ENCODE results near the gene HES5. TPM values are rescaled to one million over a fixed set of nuclear protein-coding genes. Genes with fewer than 3 reads are reported as not detected.

Gene HES5
- total RNA-seq, 1 donor from 2014 or later: 21.2 TPM

GRCh38 chr1:2544875-2545640 lies 15.0 kb upstream of the HES5 start:
- Mint-ChIP-seq H3K27me3 (ENCODE audit: unreplicated experiment) (peaks cover 5% of the 10 kb centered on the region), H3K4me3 (ENCODE audit: unreplicated experiment) (peak overlapping the region; percentile 7), H3K36me3 (ENCODE audit: unreplicated experiment) (no peaks in the 10 kb centered on the region), H3K4me1 (ENCODE audit: low read depth, unreplicated experiment) (peaks cover 9% of the 10 kb centered on the region), H3K9me3 (ENCODE audit: unreplicated experiment) (peaks cover 2% of the 10 kb centered on the region), H3K27ac (ENCODE audit: unreplicated experiment) (peak overlapping the region; percentile 70)
- DNase-seq: peak; percentile 52
- TF ChIP-seq, protein P1, sequence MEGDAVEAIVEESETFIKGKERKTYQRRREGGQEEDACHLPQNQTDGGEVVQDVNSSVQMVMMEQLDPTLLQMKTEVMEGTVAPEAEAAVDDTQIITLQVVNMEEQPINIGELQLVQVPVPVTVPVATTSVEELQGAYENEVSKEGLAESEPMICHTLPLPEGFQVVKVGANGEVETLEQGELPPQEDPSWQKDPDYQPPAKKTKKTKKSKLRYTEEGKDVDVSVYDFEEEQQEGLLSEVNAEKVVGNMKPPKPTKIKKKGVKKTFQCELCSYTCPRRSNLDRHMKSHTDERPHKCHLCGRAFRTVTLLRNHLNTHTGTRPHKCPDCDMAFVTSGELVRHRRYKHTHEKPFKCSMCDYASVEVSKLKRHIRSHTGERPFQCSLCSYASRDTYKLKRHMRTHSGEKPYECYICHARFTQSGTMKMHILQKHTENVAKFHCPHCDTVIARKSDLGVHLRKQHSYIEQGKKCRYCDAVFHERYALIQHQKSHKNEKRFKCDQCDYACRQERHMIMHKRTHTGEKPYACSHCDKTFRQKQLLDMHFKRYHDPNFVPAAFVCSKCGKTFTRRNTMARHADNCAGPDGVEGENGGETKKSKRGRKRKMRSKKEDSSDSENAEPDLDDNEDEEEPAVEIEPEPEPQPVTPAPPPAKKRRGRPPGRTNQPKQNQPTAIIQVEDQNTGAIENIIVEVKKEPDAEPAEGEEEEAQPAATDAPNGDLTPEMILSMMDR (IDR thresholded peaks at IDR 0.05; ENCODE audit: partially characterized antibody, unreplicated experiment): no peak

DNA sequence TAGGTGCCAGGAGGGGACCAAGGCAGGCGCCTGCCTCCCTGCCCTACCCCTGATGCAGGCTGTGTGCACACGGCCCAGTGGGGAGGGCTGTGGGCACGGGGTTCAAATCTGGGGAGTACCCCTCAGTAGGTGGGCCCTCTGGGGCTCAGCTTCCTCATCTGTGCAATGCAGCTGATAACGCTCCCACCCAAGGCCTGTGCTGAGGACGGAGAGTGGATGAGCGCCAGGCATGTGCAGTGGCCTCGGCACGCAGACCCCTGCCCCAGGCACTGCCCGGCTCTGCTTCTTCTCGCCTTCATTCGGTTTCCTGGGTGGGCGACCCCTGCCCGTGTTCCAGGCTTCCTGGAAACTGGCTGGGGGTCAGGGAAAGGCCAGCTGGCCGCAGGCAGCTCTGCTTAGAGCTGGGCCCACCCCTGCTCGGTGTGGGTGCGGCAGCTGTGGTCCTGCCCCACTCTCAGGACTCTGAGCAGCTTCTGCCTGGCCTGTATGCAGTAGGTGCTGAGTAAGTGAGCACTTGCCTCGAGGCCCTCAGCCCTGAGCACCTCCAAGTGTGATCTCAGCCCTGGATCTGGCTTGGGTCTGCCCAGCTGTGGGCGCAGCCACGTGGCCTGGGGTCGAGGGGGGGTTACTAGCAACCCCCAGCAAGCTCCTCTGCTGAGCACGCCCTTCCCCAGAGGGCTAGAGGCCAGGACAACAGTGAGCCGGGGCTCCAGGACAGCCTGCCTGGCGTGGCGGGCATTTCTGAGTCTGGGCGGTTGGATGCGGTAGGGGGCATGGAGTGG lies 14.2 kb upstream of the HES5 start:
- TF ChIP-seq, protein P1 (IDR thresholded peaks at IDR 0.05; ENCODE audit: partially characterized antibody, unreplicated experiment): no peak
- H3K36me3 Mint-ChIP-seq (ENCODE audit: unreplicated experiment): no peaks in the 10 kb centered on the region
- H3K4me1 Mint-ChIP-seq (ENCODE audit: low read depth, unreplicated experiment): peaks cover 6% of the 10 kb centered on the region
- no peak overlapping the region for H3K4me3 Mint-ChIP-seq (ENCODE audit: unreplicated experiment)
- H3K27me3 Mint-ChIP-seq (ENCODE audit: unreplicated experiment): peaks cover 5% of the 10 kb centered on the region
- peaks cover 2% of the 10 kb centered on the region for H3K9me3 Mint-ChIP-seq (ENCODE audit: unreplicated experiment)
- peak overlapping the region; percentile 70 for H3K27ac Mint-ChIP-seq (ENCODE audit: unreplicated experiment)
- no peak for DNase-seq

GRCh38 chr1:2543543-2544092 lies 13.6 kb upstream of the HES5 start:
- TF ChIP-seq, protein P1 (IDR thresholded peaks at IDR 0.05; ENCODE audit: partially characterized antibody, unreplicated experiment): no peak
- H3K4me3 Mint-ChIP-seq (ENCODE audit: unreplicated experiment): no peak overlapping the region
- peaks cover 5% of the 10 kb centered on the region for H3K27me3 Mint-ChIP-seq (ENCODE audit: unreplicated experiment)
- H3K4me1 Mint-ChIP-seq (ENCODE audit: low read depth, unreplicated experiment): peaks cover 5% of the 10 kb centered on the region
- H3K27ac Mint-ChIP-seq (ENCODE audit: unreplicated experiment): no peak overlapping the region
- DNase-seq: peak; percentile 66
- H3K9me3 Mint-ChIP-seq (ENCODE audit: unreplicated experiment): peaks cover 2% of the 10 kb centered on the region
- H3K36me3 Mint-ChIP-seq (ENCODE audit: unreplicated experiment): no peaks in the 10 kb centered on the region

DNA sequence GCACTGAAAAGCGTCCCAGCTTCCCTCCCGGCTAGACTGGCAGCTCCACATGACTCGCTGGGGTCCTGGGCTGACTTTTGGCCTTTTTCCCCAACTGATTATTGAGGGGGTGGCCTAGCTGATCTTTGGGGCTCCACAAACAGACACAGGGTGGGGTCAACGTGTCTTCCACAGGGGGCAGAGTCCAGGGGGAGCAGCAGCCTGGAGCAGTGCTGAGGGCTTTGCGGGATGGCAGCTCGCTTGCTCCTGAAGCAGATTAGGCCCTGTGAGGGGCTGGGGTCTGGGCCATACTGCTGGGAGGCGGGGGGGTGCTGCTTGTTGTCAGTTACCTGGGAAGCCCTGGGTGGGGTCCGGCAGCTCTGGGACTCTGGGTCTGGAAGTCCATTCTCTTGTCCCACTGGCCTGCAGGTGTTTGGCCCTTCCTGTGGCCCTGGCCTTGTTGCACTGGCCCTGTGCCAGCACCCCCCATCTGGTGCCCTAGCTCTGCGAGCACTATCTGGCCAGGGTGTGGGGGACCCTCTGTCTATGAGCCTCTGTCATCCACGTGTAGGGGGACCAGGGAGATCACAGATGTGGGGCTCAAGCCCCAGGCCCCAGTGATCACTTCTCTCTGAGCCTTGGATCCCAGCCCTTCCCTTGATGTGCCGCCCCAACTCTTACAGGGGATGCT lies 12.3 kb upstream of the HES5 start:
- Mint-ChIP-seq H3K4me1 (ENCODE audit: low read depth, unreplicated experiment) (peaks cover 4% of the 10 kb centered on the region), H3K9me3 (ENCODE audit: unreplicated experiment) (peaks cover 2% of the 10 kb centered on the region), H3K27ac (ENCODE audit: unreplicated experiment) (peak overlapping the region; percentile 39), H3K27me3 (ENCODE audit: unreplicated experiment) (peaks cover 5% of the 10 kb centered on the region), H3K4me3 (ENCODE audit: unreplicated experiment) (no peak overlapping the region), H3K36me3 (ENCODE audit: unreplicated experiment) (no peaks in the 10 kb centered on the region)
- DNase-seq: no peak
- TF ChIP-seq, protein P1 (IDR thresholded peaks at IDR 0.05; ENCODE audit: partially characterized antibody, unreplicated experiment): no peak

Measured in glutamatergic neuron (in vitro differentiated cells).